ENCODE measurements around the gene EPHX1. TPM values are rescaled to one million over a fixed set of nuclear protein-coding genes. Genes with fewer than 3 reads are reported as not detected.
A peak's percentile ranks its signal among the peaks of the same experiment; 100 is the strongest.

The EPHX1 gene
- total and polyA plus RNA-seq, 2 donors (not counting 1 experiment from before 2014, with no cell fraction given), result 39.1 to 44.3 TPM

DNA sequence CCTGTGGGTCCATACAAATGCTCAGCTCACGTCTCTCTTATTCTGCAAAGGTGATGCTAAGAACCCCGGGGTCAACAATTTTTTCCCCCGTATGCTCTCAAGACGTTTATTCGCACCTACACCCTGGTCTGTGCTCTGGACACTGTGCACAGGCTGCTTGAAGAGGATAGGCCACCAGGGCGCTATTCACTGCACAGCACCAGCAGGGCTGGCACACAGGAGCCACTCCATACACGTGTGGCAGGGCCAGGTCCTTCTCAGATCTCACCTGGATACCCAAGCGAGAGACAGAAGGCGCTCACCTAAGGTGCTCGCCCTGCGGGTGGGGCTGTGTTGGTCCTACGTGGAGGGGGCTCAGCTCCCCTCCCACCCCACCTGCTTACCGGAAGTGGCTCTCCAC, 55.6 kb downstream of the EPHX1 start:
- Histone ChIP-seq H4K20me1 (ENCODE audit: control insufficient read depth, extremely low read depth, insufficient read depth, low read length) (no peaks in the 10 kb centered on the region), H3K9ac (ENCODE audit: insufficient read depth, low read length) (no peak overlapping the region), H3K4me3 (replicated peaks in 1 of 4; ENCODE audit: control extremely low read depth in 1 of 4, insufficient read depth in 1 of 4, low read depth in 3 of 4, low read length in 4 of 4) (no peak overlapping the region), H3K36me3 (ENCODE audit: control insufficient read depth, insufficient read depth, low read length) (peaks cover 27% of the 10 kb centered on the region), H3K79me2 (ENCODE audit: control insufficient read depth, insufficient read depth, low read length) (no peaks in the 10 kb centered on the region), H2AFZ (ENCODE audit: low read length) (no peak overlapping the region), H3K9me3 (ENCODE audit: control insufficient read depth, insufficient read depth, low read depth, low read length) (no peaks in the 10 kb centered on the region), H3K27me3 (ENCODE audit: control insufficient read depth, insufficient read depth, low read length) (no peaks in the 10 kb centered on the region), H3K27ac (ENCODE audit: insufficient read depth, low read length) (no peak overlapping the region), H3K4me2 (ENCODE audit: extremely low read depth, insufficient read depth, low read length) (no peak overlapping the region), H3K4me1 (ENCODE audit: control insufficient read depth, extremely low read depth, insufficient read depth, low read length) (peaks cover 7% of the 10 kb centered on the region)
- no peak for DNase-seq (ENCODE audit: low read depth in 2 of 2)
- no peak for TF ChIP-seq EZH2 (IDR thresholded peaks at IDR 0.05; ENCODE audit: low read length, missing control alignments)
- TF ChIP-seq, protein P1, sequence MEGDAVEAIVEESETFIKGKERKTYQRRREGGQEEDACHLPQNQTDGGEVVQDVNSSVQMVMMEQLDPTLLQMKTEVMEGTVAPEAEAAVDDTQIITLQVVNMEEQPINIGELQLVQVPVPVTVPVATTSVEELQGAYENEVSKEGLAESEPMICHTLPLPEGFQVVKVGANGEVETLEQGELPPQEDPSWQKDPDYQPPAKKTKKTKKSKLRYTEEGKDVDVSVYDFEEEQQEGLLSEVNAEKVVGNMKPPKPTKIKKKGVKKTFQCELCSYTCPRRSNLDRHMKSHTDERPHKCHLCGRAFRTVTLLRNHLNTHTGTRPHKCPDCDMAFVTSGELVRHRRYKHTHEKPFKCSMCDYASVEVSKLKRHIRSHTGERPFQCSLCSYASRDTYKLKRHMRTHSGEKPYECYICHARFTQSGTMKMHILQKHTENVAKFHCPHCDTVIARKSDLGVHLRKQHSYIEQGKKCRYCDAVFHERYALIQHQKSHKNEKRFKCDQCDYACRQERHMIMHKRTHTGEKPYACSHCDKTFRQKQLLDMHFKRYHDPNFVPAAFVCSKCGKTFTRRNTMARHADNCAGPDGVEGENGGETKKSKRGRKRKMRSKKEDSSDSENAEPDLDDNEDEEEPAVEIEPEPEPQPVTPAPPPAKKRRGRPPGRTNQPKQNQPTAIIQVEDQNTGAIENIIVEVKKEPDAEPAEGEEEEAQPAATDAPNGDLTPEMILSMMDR (conservative IDR thresholded peaks at IDR 0.05 in 1 of 2, IDR thresholded peaks at IDR 0.05 in 1 of 2; ENCODE audit: low read depth in 1 of 2, low read length in 2 of 2), result no peak

DNA sequence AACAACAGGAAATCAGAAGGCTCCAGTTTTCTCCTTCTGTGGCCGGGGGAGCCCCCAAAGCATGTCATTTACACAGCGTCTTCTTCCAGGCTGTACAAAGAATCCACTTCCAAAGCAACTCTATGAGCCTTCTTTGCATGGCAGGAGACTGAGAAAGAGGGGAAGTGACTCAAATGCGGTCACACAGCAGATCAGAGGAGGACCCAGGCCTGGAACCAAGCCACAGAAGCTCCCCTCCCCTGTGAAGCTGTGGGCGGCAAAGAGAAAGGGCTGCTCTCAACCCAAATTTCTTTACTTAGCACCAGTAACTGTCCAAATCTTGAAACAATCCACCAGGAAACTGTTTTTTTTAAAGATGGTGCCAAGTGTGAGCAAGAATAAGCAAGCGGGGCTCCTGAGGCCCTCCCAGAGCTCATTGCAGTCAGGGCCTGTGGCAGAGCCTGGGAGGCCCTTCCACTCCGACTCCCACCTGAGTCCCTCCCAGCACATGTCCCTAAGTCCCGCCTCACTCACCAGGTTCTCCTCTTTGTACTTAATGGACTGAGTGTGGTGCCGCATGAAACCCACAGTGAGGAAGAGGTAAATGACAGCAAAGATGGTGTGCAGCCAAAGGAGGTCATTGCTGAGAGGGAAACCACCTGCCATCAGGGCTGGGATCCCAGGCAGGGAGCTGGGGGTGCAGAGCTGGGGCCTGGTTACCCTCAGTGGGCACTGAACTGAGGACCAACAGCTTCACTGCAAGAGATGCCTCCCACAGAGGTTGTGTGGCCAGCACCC, 56.3 kb downstream of the EPHX1 start:
- TF ChIP-seq EZH2 (IDR thresholded peaks at IDR 0.05; ENCODE audit: low read length, missing control alignments), result no peak
- TF ChIP-seq, protein P1 (conservative IDR thresholded peaks at IDR 0.05 in 1 of 2, IDR thresholded peaks at IDR 0.05 in 1 of 2; ENCODE audit: low read depth in 1 of 2, low read length in 2 of 2), result no peak
- Histone ChIP-seq H2AFZ (ENCODE audit: low read length) (no peak overlapping the region), H3K4me3 (replicated peaks in 1 of 4; ENCODE audit: control extremely low read depth in 1 of 4, insufficient read depth in 1 of 4, low read depth in 3 of 4, low read length in 4 of 4) (no peak overlapping the region), H3K9me3 (ENCODE audit: control insufficient read depth, insufficient read depth, low read depth, low read length) (no peaks in the 10 kb centered on the region), H3K36me3 (ENCODE audit: control insufficient read depth, insufficient read depth, low read length) (peaks cover 23% of the 10 kb centered on the region), H4K20me1 (ENCODE audit: control insufficient read depth, extremely low read depth, insufficient read depth, low read length) (no peaks in the 10 kb centered on the region), H3K27me3 (ENCODE audit: control insufficient read depth, insufficient read depth, low read length) (no peaks in the 10 kb centered on the region), H3K27ac (ENCODE audit: insufficient read depth, low read length) (no peak overlapping the region), H3K9ac (ENCODE audit: insufficient read depth, low read length) (no peak overlapping the region), H3K79me2 (ENCODE audit: control insufficient read depth, insufficient read depth, low read length) (no peaks in the 10 kb centered on the region), H3K4me2 (ENCODE audit: extremely low read depth, insufficient read depth, low read length) (no peak overlapping the region), H3K4me1 (ENCODE audit: control insufficient read depth, extremely low read depth, insufficient read depth, low read length) (peaks cover 7% of the 10 kb centered on the region)
- DNase-seq (ENCODE audit: low read depth in 2 of 2), result peak; percentile 55 to 87

DNA sequence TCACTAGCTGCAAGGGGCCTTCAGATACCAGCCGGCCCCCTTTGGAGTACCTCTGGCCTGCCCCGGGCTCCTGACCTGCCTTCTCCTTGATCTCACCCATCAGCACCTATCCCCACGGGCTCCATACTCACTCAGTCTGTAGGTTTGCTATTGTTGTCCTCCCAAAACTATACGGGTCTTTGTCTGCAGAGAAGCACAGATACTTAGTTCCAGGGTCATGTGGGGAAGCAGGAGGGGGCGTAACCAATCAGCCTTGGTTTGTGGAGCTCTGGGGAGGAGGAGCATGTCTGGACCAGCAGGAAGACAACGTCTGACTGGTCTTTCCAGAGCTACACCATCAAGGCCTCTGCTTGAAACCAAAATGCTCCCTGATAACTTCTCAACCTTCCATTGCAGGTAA, 57.1 kb downstream of the EPHX1 start:
- peaks cover 21% of the 10 kb centered on the region for H3K36me3 ChIP-seq (ENCODE audit: control insufficient read depth, insufficient read depth, low read length)

More for the DNA sequence above, 57.1 kb downstream of the EPHX1 start:
- Histone ChIP-seq H3K9me3 (ENCODE audit: control insufficient read depth, insufficient read depth, low read depth, low read length) (no peaks in the 10 kb centered on the region), H3K27me3 (ENCODE audit: control insufficient read depth, insufficient read depth, low read length) (no peaks in the 10 kb centered on the region), H3K4me2 (ENCODE audit: extremely low read depth, insufficient read depth, low read length) (no peak overlapping the region), H3K4me3 (replicated peaks in 1 of 4; ENCODE audit: control extremely low read depth in 1 of 4, insufficient read depth in 1 of 4, low read depth in 3 of 4, low read length in 4 of 4) (no peak overlapping the region), H3K9ac (ENCODE audit: insufficient read depth, low read length) (no peak overlapping the region), H3K79me2 (ENCODE audit: control insufficient read depth, insufficient read depth, low read length) (no peaks in the 10 kb centered on the region), H3K27ac (ENCODE audit: insufficient read depth, low read length) (no peak overlapping the region), H2AFZ (ENCODE audit: low read length) (no peak overlapping the region), H4K20me1 (ENCODE audit: control insufficient read depth, extremely low read depth, insufficient read depth, low read length) (no peaks in the 10 kb centered on the region), H3K4me1 (ENCODE audit: control insufficient read depth, extremely low read depth, insufficient read depth, low read length) (peaks cover 7% of the 10 kb centered on the region)
- no peak for TF ChIP-seq EZH2 (IDR thresholded peaks at IDR 0.05; ENCODE audit: low read length, missing control alignments)
- TF ChIP-seq, protein P1 (conservative IDR thresholded peaks at IDR 0.05 in 1 of 2, IDR thresholded peaks at IDR 0.05 in 1 of 2; ENCODE audit: low read depth in 1 of 2, low read length in 2 of 2), result no peak
- no peak for DNase-seq (ENCODE audit: low read depth in 2 of 2)

All from fibroblast of lung (primary cell).